Neural cell (in vitro differentiated cells): Measurements from ENCODE around the gene PRKCE. TPM values are rescaled to one million over a fixed set of nuclear protein-coding genes. Genes with fewer than 3 reads are reported as not detected.

Source experiments
- H2AFZ ChIP-seq: fragments of 200-600, 300-800 bp; sonication (generic), shearing (Covaris generic); 2 replicates; pipeline ENCODE4 v1.6.0; 2014; ENCODE audit warnings: low read depth, mild to moderate bottlenecking, antibody characterized with exemption, low read length, moderate library complexity
- H3F3A ChIP-seq: fragments of 200-600 bp; shearing (Covaris generic); 2 replicates; pipeline ENCODE4 v1.6.1; 2016; ENCODE audit warnings: mild to moderate bottlenecking, moderate library complexity, mixed read lengths, antibody characterized with exemption, low read length; ENCODE audit not compliant: insufficient read depth, poor library complexity, severe bottlenecking
- H3K27ac ChIP-seq: fragments of 200-600, 300-800 bp; sonication (generic), shearing (Covaris generic); 2 replicates; pipeline ENCODE4 v1.5.1; 2014; ENCODE audit warnings: mild to moderate bottlenecking, low read length, moderate library complexity
- H3K27me3 ChIP-seq: fragments of 300-800, 200-600 bp; sonication (generic), shearing (Covaris generic); 2 replicates; pipeline ENCODE4 v1.6.0; 2014; ENCODE audit warnings: mild to moderate bottlenecking, low read depth, low read length, moderate library complexity; ENCODE audit not compliant: insufficient read depth
- H3K36me3 ChIP-seq: fragments of 300-800, 200-600 bp; sonication (generic), shearing (Covaris generic); 2 replicates; pipeline ENCODE4 v1.5.1; 2014; ENCODE audit warnings: mild to moderate bottlenecking, antibody characterized with exemption, low read length, moderate library complexity; ENCODE audit not compliant: insufficient read depth
- H3K4me2 ChIP-seq: fragments of 300-800, 200-600 bp; sonication (generic), shearing (Covaris generic); 2 replicates; pipeline ENCODE4 v1.6.0; 2014; ENCODE audit warnings: mild to moderate bottlenecking, low read length
- H3K4me3 ChIP-seq: fragments of 300-800, 200-600 bp; sonication (generic), shearing (Covaris generic); 2 replicates; pipeline ENCODE4 v1.5.1; 2014; ENCODE audit warnings: mild to moderate bottlenecking, low read length, moderate library complexity
- H3K79me2 ChIP-seq: fragments of 200-600 bp; shearing (Covaris generic); replicated peaks from 2 replicates; pipeline ENCODE4 v1.6.0; 2014; ENCODE audit warnings: mild to moderate bottlenecking, low read length, moderate library complexity; ENCODE audit not compliant: insufficient read depth
- H3K9ac ChIP-seq: fragments of 300-800, 200-600 bp; sonication (generic), shearing (Covaris generic); 2 replicates; pipeline ENCODE4 v1.6.1; 2016; ENCODE audit warnings: mild to moderate bottlenecking, low read length, mixed read lengths
- H3K9me2 ChIP-seq: fragments of 200-600 bp; shearing (Covaris generic); 2 replicates; pipeline ENCODE4 v1.6.1; 2016; ENCODE audit warnings: mild to moderate bottlenecking, low read length, mixed read lengths; ENCODE audit not compliant: insufficient read depth
- H3K9me3 ChIP-seq: fragments of 200-600, 300-800 bp; sonication (generic), shearing (Covaris generic); 2 replicates; pipeline ENCODE4 v1.6.1; 2016; ENCODE audit warnings: mild to moderate bottlenecking, mixed run types, low read length, moderate library complexity, mixed read lengths
- H4K20me1 ChIP-seq: fragments of 200-600 bp; shearing (Covaris generic); 2 replicates; pipeline ENCODE4 v1.6.1; 2016; ENCODE audit warnings: mild to moderate bottlenecking, mixed run types; ENCODE audit not compliant: insufficient read depth
- EP300 ChIP-seq: fragments of 450-650 bp; conservative IDR thresholded peaks from 2 replicates; pipeline ENCODE4 v1.6.1; 2014; ENCODE audit warnings: antibody characterized with exemption, mild to moderate bottlenecking, moderate library complexity; ENCODE audit not compliant: poor library complexity, severe bottlenecking
- EZH2 ChIP-seq: fragments of 200-600, 300-800 bp; shearing (Covaris generic), sonication (generic); IDR thresholded peaks from 2 replicates; pipeline ENCODE4 v1.6.1; 2014; ENCODE audit warnings: antibody characterized with exemption, low read length, borderline replicate concordance, mild to moderate bottlenecking; ENCODE audit not compliant: insufficient read depth, poor library complexity, severe bottlenecking
- MXI1 ChIP-seq: fragments of 450-650 bp; conservative IDR thresholded peaks from 2 replicates; pipeline ENCODE4 v1.6.1; 2014; ENCODE audit warnings: antibody characterized with exemption, mild to moderate bottlenecking; ENCODE audit not compliant: poor library complexity, severe bottlenecking
- POLR2AphosphoS5 ChIP-seq: IDR thresholded peaks from 2 replicates; pipeline ENCODE4 v1.6.1; 2012
- RAD21 ChIP-seq: fragments of 450-650 bp; conservative IDR thresholded peaks from 2 replicates; pipeline ENCODE4 v1.6.1; 2014; ENCODE audit warnings: antibody characterized with exemption, mild to moderate bottlenecking, moderate library complexity
- SMC3 ChIP-seq: fragments of 450-650 bp; conservative IDR thresholded peaks from 2 replicates; pipeline ENCODE4 v1.6.1; 2014; ENCODE audit warnings: antibody characterized with exemption, mild to moderate bottlenecking, moderate library complexity; ENCODE audit not compliant: poor library complexity
- TAF1 ChIP-seq: IDR thresholded peaks from 2 replicates; pipeline ENCODE4 v1.6.1; 2012; ENCODE audit warnings: low read depth
- polyA plus RNA-seq: library from polyadenylated mRNA; depleted of rRNA; stranded (reverse); fragments of >200 nt; gene quantifications from 2 replicates; pipeline ENCODE4 v1.2.3, GENCODE V29; 2014
- TF ChIP-seq, protein P1 (sequence below): fragments of 450-650 bp; IDR thresholded peaks from 2 replicates; pipeline ENCODE4 v1.5.1; 2014; ENCODE audit warnings: antibody characterized with exemption, mild to moderate bottlenecking, moderate library complexity; ENCODE audit not compliant: poor library complexity, severe bottlenecking
- TF ChIP-seq, protein P2 (sequence below): IDR thresholded peaks from 2 replicates; pipeline ENCODE4 v1.6.1; 2012; ENCODE audit warnings: borderline replicate concordance

The PRKCE gene
- polyA plus RNA-seq, 1 donor from 2014 or later = 5.4 TPM

DNA sequence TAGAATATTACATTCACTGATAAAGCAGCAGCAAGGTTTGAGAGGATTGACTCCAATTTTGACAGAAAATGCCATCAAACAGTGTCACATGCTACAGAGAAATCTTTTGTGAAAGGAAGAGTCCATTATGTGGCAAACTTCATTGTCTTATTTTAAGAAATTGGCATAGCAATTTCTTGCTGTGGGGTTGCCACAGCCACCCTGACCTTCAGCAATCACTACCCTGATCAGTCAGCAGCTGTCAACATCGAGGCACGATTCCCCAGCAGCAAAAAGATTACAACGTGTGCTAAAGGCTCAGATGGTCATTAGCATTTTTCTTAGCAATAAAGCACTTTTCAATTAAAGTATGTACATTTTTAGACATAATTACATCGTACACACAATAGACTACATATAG, 74.7 kb downstream of the PRKCE start:
- Histone ChIP-seq H3K9me3 (no peaks in the 10 kb centered on the region), H3K4me2 (no peak overlapping the region), H3K27me3 (no peaks in the 10 kb centered on the region), H4K20me1 (no peaks in the 10 kb centered on the region), H3K36me3 (no peaks in the 10 kb centered on the region), H3F3A (no peaks in the 10 kb centered on the region), H3K79me2 (no peaks in the 10 kb centered on the region), H3K9ac (no peak overlapping the region), H3K4me3 (peak overlapping the region; percentile 15), H3K9me2 (no peaks in the 10 kb centered on the region), H2AFZ (no peak overlapping the region), H3K27ac (peak overlapping the region; percentile 2)
- TF ChIP-seq POLR2AphosphoS5 (no peak), MXI1 (no peak), RAD21 (no peak), TAF1 (no peak), EZH2 (no peak), EP300 (no peak), SMC3 (no peak)
- TF ChIP-seq, protein P1, sequence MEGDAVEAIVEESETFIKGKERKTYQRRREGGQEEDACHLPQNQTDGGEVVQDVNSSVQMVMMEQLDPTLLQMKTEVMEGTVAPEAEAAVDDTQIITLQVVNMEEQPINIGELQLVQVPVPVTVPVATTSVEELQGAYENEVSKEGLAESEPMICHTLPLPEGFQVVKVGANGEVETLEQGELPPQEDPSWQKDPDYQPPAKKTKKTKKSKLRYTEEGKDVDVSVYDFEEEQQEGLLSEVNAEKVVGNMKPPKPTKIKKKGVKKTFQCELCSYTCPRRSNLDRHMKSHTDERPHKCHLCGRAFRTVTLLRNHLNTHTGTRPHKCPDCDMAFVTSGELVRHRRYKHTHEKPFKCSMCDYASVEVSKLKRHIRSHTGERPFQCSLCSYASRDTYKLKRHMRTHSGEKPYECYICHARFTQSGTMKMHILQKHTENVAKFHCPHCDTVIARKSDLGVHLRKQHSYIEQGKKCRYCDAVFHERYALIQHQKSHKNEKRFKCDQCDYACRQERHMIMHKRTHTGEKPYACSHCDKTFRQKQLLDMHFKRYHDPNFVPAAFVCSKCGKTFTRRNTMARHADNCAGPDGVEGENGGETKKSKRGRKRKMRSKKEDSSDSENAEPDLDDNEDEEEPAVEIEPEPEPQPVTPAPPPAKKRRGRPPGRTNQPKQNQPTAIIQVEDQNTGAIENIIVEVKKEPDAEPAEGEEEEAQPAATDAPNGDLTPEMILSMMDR = no peak
- TF ChIP-seq, protein P2, sequence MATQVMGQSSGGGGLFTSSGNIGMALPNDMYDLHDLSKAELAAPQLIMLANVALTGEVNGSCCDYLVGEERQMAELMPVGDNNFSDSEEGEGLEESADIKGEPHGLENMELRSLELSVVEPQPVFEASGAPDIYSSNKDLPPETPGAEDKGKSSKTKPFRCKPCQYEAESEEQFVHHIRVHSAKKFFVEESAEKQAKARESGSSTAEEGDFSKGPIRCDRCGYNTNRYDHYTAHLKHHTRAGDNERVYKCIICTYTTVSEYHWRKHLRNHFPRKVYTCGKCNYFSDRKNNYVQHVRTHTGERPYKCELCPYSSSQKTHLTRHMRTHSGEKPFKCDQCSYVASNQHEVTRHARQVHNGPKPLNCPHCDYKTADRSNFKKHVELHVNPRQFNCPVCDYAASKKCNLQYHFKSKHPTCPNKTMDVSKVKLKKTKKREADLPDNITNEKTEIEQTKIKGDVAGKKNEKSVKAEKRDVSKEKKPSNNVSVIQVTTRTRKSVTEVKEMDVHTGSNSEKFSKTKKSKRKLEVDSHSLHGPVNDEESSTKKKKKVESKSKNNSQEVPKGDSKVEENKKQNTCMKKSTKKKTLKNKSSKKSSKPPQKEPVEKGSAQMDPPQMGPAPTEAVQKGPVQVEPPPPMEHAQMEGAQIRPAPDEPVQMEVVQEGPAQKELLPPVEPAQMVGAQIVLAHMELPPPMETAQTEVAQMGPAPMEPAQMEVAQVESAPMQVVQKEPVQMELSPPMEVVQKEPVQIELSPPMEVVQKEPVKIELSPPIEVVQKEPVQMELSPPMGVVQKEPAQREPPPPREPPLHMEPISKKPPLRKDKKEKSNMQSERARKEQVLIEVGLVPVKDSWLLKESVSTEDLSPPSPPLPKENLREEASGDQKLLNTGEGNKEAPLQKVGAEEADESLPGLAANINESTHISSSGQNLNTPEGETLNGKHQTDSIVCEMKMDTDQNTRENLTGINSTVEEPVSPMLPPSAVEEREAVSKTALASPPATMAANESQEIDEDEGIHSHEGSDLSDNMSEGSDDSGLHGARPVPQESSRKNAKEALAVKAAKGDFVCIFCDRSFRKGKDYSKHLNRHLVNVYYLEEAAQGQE = no peak

GRCh38 chr2:45728458-45728942, 77.0 kb downstream of the PRKCE start:
- no peaks in the 10 kb centered on the region for H4K20me1 ChIP-seq
- H3K27me3 ChIP-seq = no peaks in the 10 kb centered on the region
- no peaks in the 10 kb centered on the region for H3K79me2 ChIP-seq
- H3K36me3 ChIP-seq = no peaks in the 10 kb centered on the region
- no peak for TF ChIP-seq RAD21
- no peak for TF ChIP-seq TAF1
- no peak for TF ChIP-seq MXI1
- no peak for TF ChIP-seq POLR2AphosphoS5
- TF ChIP-seq, protein P1 = no peak
- no peak for TF ChIP-seq EZH2
- TF ChIP-seq, protein P2 = no peak
- TF ChIP-seq SMC3 = no peak
- TF ChIP-seq EP300 = no peak
- no peaks in the 10 kb centered on the region for H3K9me3 ChIP-seq
- H3K4me3 ChIP-seq = no peak overlapping the region
- H3K9ac ChIP-seq = no peak overlapping the region
- H2AFZ ChIP-seq = no peak overlapping the region
- H3K4me2 ChIP-seq = no peak overlapping the region
- H3K27ac ChIP-seq = no peak overlapping the region
- H3K9me2 ChIP-seq = no peaks in the 10 kb centered on the region
- no peaks in the 10 kb centered on the region for H3F3A ChIP-seq
